HepG2 (cell line): ENCODE measurements around the gene PCED1B. TPM values are rescaled to one million over a fixed set of nuclear protein-coding genes. Genes with fewer than 3 reads are reported as not detected.

Source experiments
- ATAC-seq: fragments of 200-7000 bp; cut with Tn5 transposase; 3 replicates; pipeline ENCODE4 v1.9.1; 2020; ENCODE audit warnings: mild to moderate bottlenecking, moderate library complexity
- BruUV-seq: library from RNA; stranded (reverse); fragments of 400-500 nt; replicated peaks from 2 replicates; lab custom pipeline; 2021; lab: Mats Ljungman, UMichigan
- CTCF ChIA-PET: fragments of 300-600 bp; formaldehyde crosslinking; extraction: SDS; loops from one replicate; lab custom pipeline; 2021; ENCODE audit warnings: low total read pairs, inconsistent platforms, low intra/inter-chr PET ratio; lab: Yijun Ruan, JAX
- POLR2A ChIA-PET: fragments of 350-600 bp; sonication (Branson Sonifier 250); formaldehyde crosslinking; loops from one replicate; lab custom pipeline; 2020; ENCODE audit warnings: antibody characterized with exemption, inconsistent platforms; lab: Yijun Ruan, JAX
- DNase-seq: peaks from one replicate; pipeline ENCODE4 v3.0.0-alpha.2; 2015; ENCODE audit warnings: low spot score
- FAIRE-seq: peaks from 3 replicates; lab custom pipeline; 2011; peaks lifted over from hg19 to GRCh38; lab: Jason Lieb, UNC
- H2AFZ ChIP-seq: one replicate; pipeline ENCODE4 v1.6.1; 2011; ENCODE audit warnings: low read length, inconsistent platforms
- H3K27ac ChIP-seq: fragments of 300-600 bp; 3 replicates; pipeline ENCODE4 v1.8.0; 2011; ENCODE audit warnings: mixed run types, mild to moderate bottlenecking, mixed read lengths, low read length, inconsistent platforms; ENCODE audit not compliant: insufficient read depth; ENCODE audit errors: extremely low read length
- H3K27me3 ChIP-seq, 2 experiments: fragments of 200-600 bp in 1 of 2; 2 replicates in 1 of 2; 3 replicates in 1 of 2; pipeline versions ENCODE4 v1.6.0 to v1.8.0; 2011; ENCODE audit warnings: low read length in 2 of 2, mild to moderate bottlenecking in 2 of 2, moderate library complexity in 2 of 2, inconsistent platforms in 1 of 2; ENCODE audit not compliant: insufficient read depth in 2 of 2, control insufficient read depth in 1 of 2
- H3K36me3 ChIP-seq, 2 experiments: fragments of 200-600 bp in 1 of 2; replicated peaks in 1 of 2; 2 replicates in 1 of 2; 3 replicates in 1 of 2; pipeline versions ENCODE4 v1.5.1 to v1.8.0; 2011; ENCODE audit warnings: low read length in 2 of 2, inconsistent platforms in 1 of 2; ENCODE audit not compliant: insufficient read depth in 2 of 2, control insufficient read depth in 1 of 2
- H3K4me1 ChIP-seq: 2 replicates; pipeline ENCODE4 v1.5.1; 2012; ENCODE audit warnings: low read length, inconsistent platforms; ENCODE audit not compliant: insufficient read depth
- H3K4me2 ChIP-seq: 2 replicates; pipeline ENCODE4 v1.6.0; 2011; ENCODE audit warnings: low read depth, low read length, inconsistent platforms
- H3K4me3 ChIP-seq, 3 experiments: fragments of 200-600 bp in 1 of 3; sonication (generic), shearing (Covaris generic) in 1 of 3; replicated peaks in 1 of 3; 2 replicates each; pipeline ENCODE4 v1.5.1; 2011 to 2016; ENCODE audit warnings: low read length in 3 of 3, inconsistent platforms in 2 of 3, low read depth in 2 of 3, mild to moderate bottlenecking in 2 of 3, control low read depth in 1 of 3, mixed read lengths in 1 of 3; ENCODE audit not compliant: insufficient read depth in 1 of 3
- H3K79me2 ChIP-seq: one replicate; pipeline ENCODE4 v1.6.1; 2011; ENCODE audit warnings: low read length, inconsistent platforms; ENCODE audit not compliant: insufficient read depth
- H3K9ac ChIP-seq: 2 replicates; pipeline ENCODE4 v1.6.0; 2011; ENCODE audit warnings: mild to moderate bottlenecking, low read depth, low read length, inconsistent platforms; ENCODE audit not compliant: insufficient read depth
- H3K9me3 ChIP-seq: 2 replicates; pipeline ENCODE4 v1.5.1; 2012; ENCODE audit warnings: mild to moderate bottlenecking, low read length
- H4K20me1 ChIP-seq: 2 replicates; pipeline ENCODE4 v1.6.0; 2011; ENCODE audit warnings: inconsistent platforms, mild to moderate bottlenecking, low read length, moderate library complexity; ENCODE audit not compliant: insufficient read depth
- ETV5 ChIP-seq: IDR thresholded peaks from 2 replicates; pipeline ENCODE4 v1.6.1; 2018; ENCODE audit warnings: missing biosample characterization, missing genetic modification reagents, inconsistent platforms, borderline replicate concordance
- GTF2F1 ChIP-seq: fragments of 150-350 bp; IDR thresholded peaks from 2 replicates; pipeline ENCODE4 v1.6.1; 2014; ENCODE audit warnings: low read length
- GTF3A ChIP-seq: sonication (generic); formaldehyde crosslinking; conservative IDR thresholded peaks from 2 replicates; pipeline ENCODE4 v1.4.0; 2020; ENCODE audit warnings: mild to moderate bottlenecking, missing genetic modification reagents
- GZF1 ChIP-seq: sonication (generic); formaldehyde crosslinking; IDR thresholded peaks from 2 replicates; pipeline ENCODE4 v1.5.1; 2020; ENCODE audit warnings: mild to moderate bottlenecking, missing genetic modification reagents
- JDP2 ChIP-seq: sonication (generic); formaldehyde crosslinking; IDR thresholded peaks from 2 replicates; pipeline ENCODE4 v1.8.1; 2022; ENCODE audit warnings: missing genetic modification reagents, borderline replicate concordance
- KAT2B ChIP-seq: fragments of 150-350 bp; IDR thresholded peaks from 2 replicates; pipeline ENCODE4 v1.6.1; 2014; ENCODE audit warnings: low read depth, low read length, borderline replicate concordance
- PAX8 ChIP-seq: sonication (generic); formaldehyde crosslinking; IDR thresholded peaks from 2 replicates; pipeline ENCODE4 v1.8.0; 2022; ENCODE audit warnings: mild to moderate bottlenecking, missing genetic modification reagents, borderline replicate concordance
- SKI ChIP-seq: fragments of 450-650 bp; IDR thresholded peaks from one replicate; pipeline ENCODE4 v1.6.1; 2018; ENCODE audit warnings: mild to moderate bottlenecking; ENCODE audit not compliant: partially characterized antibody
- ZFP1 ChIP-seq: IDR thresholded peaks from 2 replicates; pipeline ENCODE4 v1.6.1; 2016
- ZNF230 ChIP-seq: sonication (generic); formaldehyde crosslinking; IDR thresholded peaks from 2 replicates; pipeline ENCODE4 v1.4.0; 2020; ENCODE audit warnings: mild to moderate bottlenecking, missing genetic modification reagents
- ZNF749 ChIP-seq: sonication (generic); formaldehyde crosslinking; IDR thresholded peaks from 2 replicates; pipeline ENCODE4 v1.8.0; 2022; ENCODE audit warnings: mild to moderate bottlenecking, missing genetic modification reagents, moderate library complexity, borderline replicate concordance
- WGBS: methylation state at CpG from one replicate; pipeline ENCODE4 v1.1.6; 2017; ENCODE audit warnings: low lambda C conversion rate; 5-methylcytosine and 5-hydroxymethylcytosine counted together
- in situ Hi-C: cut with HindIII; loops from 2 replicates; pipeline ENCODE4 v1.10.0; 2017; ENCODE audit warnings: low pct_unique_long_range_greater_than_20kb; ENCODE audit not compliant: extremely low pct_ligation_motif_present
- intact Hi-C: fragments of 100-400 bp; cut with micrococcal nuclease; formaldehyde crosslinking; loops from one replicate; pipeline ENCODE4 v1.10.0; 2022; ENCODE audit not compliant: unreplicated experiment
- polyA plus RNA-seq, 8 experiments: library from polyadenylated mRNA; depleted of rRNA in 3 of 8; stranded (reverse) in 7 of 8; unstranded in 1 of 8; fragments of >200 nt; fragmentation: Illumina TruSeq in 4 of 8; extraction: Trizol in 4 of 8; gene quantifications; 2 replicates each; pipeline versions ENCODE4 v1.2.1 to v1.2.3, GENCODE V29; 2011 to 2016; ENCODE audit warnings: low read depth in 4 of 8, missing spikeins in 1 of 8, mixed read lengths in 1 of 8; ENCODE audit not compliant: insufficient read depth in 1 of 8
- total RNA-seq, 5 experiments: library from RNA; depleted of rRNA; stranded (reverse); fragments of >200 nt; fragmentation: Illumina TruSeq; extraction: Trizol; gene quantifications; 2 replicates each; pipeline ENCODE4 v1.2.3, GENCODE V29; 2016; ENCODE audit warnings: low read depth in 1 of 5
- TF ChIP-seq, protein P1 (sequence below): sonication (generic); formaldehyde crosslinking; IDR thresholded peaks from 2 replicates; pipeline ENCODE4 v1.9.0; 2022; ENCODE audit warnings: missing genetic modification reagents, mild to moderate bottlenecking, borderline replicate concordance
- TF ChIP-seq, protein P2 (sequence below): sonication (generic); formaldehyde crosslinking; IDR thresholded peaks from 2 replicates; pipeline ENCODE4 v1.4.0; 2020; ENCODE audit warnings: mild to moderate bottlenecking, low read depth, missing genetic modification reagents

PCED1B gene
- total and polyA plus RNA-seq, 2 of the 13 experiments (the other 11 are each of a cell fraction or from before 2014, with no cell fraction given) = 0.11 to 0.37 TPM

DNA sequence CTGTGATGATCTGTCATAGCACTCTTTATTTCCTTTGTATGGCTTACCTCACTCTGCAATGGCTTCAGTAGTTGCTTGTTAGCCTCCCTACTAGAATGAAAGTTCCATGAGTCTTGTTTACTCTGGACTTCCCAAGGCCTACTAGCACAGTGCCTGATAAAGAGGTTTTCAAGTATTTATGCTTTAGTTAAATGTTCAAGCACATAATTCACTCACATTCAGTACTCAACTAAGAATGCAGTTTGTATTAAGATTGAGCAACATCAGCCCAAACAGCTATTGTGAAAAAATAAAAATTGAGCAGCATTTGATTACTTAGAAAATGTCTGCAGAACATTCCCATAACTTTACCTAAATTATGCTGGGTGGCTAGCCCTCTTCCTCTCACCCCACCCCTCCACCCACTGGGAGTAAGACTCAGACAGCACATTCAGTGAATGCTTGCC, 159.3 kb downstream of the PCED1B start:
- Histone ChIP-seq H4K20me1 (no peaks in the 10 kb centered on the region), H3K36me3 (no peaks in the 10 kb centered on the region), H3K4me3 (no peak overlapping the region), H3K27me3 (peaks cover 0 to 1% of the 10 kb centered on the region in 2 experiments; a peak in 1 of 5 replicates), H3K27ac (no peak overlapping the region), H3K4me1 (no peaks in the 10 kb centered on the region), H3K4me2 (no peak overlapping the region), H3K79me2 (no peaks in the 10 kb centered on the region), H3K9me3 (no peaks in the 10 kb centered on the region), H2AFZ (no peak overlapping the region), H3K9ac (no peak overlapping the region)
- no peak for TF ChIP-seq GZF1 (CRISPR knock-in tag)
- ATAC-seq (no peak), FAIRE-seq (no peak), DNase-seq (no peak)
- ChIA-PET CTCF (no interaction called here), POLR2A (no interaction called here)
- intact Hi-C loops (no loop called here), in situ Hi-C loops (no loop called here)
- no TSS peak for BruUV-seq

DNA sequence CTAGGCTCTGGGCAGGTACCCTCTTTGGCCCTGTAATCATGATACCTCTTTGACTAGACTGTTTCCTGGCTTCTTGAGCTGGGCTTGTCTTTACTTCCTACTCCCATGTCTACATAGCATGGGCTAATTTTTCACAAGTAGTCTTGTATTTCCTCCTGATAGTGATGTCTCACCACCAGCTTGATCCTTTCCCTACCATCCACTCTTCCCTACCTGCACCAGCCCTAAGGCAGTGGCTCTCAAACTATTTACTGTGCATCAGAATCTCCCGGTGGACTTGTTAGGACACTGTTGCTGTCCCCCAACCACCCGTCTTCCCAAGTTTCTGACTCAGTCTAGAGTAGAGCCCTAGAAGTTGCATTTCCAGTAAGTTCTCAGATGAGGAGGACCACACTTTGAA, 163.0 kb downstream of the PCED1B start:
- no peaks in the 10 kb centered on the region for H3K36me3 ChIP-seq
- no peaks in the 10 kb centered on the region for H3K9me3 ChIP-seq
- peaks cover 0 to 1% of the 10 kb centered on the region in 2 experiments; a peak in 1 of 5 replicates for H3K27me3 ChIP-seq
- no peaks in the 10 kb centered on the region for H4K20me1 ChIP-seq
- DNase-seq = no peak
- 16% methylated on average over 2 of the region's 2 CpGs for WGBS
- intact Hi-C loops = no loop called here
- no peaks in the 10 kb centered on the region for H3K4me1 ChIP-seq
- TF ChIP-seq SKI (no peak), PAX8 (CRISPR knock-in tag) (no peak), GTF2F1 (no peak), JDP2 (CRISPR knock-in tag) (no peak), ETV5 (CRISPR knock-in tag) (no peak), GTF3A (CRISPR knock-in tag) (no peak), KAT2B (no peak), ZFP1 (CRISPR knock-in tag) (no peak), ZNF230 (CRISPR knock-in tag) (no peak), ZNF749 (CRISPR knock-in tag) (no peak)
- TF ChIP-seq, protein P1, sequence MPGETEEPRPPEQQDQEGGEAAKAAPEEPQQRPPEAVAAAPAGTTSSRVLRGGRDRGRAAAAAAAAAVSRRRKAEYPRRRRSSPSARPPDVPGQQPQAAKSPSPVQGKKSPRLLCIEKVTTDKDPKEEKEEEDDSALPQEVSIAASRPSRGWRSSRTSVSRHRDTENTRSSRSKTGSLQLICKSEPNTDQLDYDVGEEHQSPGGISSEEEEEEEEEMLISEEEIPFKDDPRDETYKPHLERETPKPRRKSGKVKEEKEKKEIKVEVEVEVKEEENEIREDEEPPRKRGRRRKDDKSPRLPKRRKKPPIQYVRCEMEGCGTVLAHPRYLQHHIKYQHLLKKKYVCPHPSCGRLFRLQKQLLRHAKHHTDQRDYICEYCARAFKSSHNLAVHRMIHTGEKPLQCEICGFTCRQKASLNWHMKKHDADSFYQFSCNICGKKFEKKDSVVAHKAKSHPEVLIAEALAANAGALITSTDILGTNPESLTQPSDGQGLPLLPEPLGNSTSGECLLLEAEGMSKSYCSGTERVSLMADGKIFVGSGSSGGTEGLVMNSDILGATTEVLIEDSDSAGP (CRISPR knock-in tag) = no peak
- TF ChIP-seq, protein P2, sequence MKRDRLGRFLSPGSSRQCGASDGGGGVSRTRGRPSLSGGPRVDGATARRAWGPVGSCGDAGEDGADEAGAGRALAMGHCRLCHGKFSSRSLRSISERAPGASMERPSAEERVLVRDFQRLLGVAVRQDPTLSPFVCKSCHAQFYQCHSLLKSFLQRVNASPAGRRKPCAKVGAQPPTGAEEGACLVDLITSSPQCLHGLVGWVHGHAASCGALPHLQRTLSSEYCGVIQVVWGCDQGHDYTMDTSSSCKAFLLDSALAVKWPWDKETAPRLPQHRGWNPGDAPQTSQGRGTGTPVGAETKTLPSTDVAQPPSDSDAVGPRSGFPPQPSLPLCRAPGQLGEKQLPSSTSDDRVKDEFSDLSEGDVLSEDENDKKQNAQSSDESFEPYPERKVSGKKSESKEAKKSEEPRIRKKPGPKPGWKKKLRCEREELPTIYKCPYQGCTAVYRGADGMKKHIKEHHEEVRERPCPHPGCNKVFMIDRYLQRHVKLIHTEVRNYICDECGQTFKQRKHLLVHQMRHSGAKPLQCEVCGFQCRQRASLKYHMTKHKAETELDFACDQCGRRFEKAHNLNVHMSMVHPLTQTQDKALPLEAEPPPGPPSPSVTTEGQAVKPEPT (CRISPR knock-in tag) = no peak
- TF ChIP-seq, all 625 proteins: peak for 0
- Histone ChIP-seq H3K4me2 (no peak overlapping the region), H3K9ac (no peak overlapping the region), H2AFZ (no peak overlapping the region), H3K79me2 (no peaks in the 10 kb centered on the region), H3K27ac (no peak overlapping the region), H3K4me3 (no peak overlapping the region)
- ChIA-PET CTCF (no interaction called here), POLR2A (no interaction called here)
- BruUV-seq = no TSS peak
- ATAC-seq = no peak
- no peak for FAIRE-seq
- in situ Hi-C loops = no loop called here
